ENCODE data around the gene DGKA. TPM values are rescaled to one million over a fixed set of nuclear protein-coding genes. Genes with fewer than 3 reads are reported as not detected.
A peak's percentile ranks its signal among the peaks of the same experiment; 100 is the strongest.

The DGKA gene
- total RNA-seq, 4 donors from 2014 or later: 24.0 to 183 (median 55.1) TPM

GRCh38 chr12:55942055-55942454, 11.1 kb downstream of the DGKA start:
- Histone ChIP-seq H3K4me3 (no peak overlapping the region), H3K27me3 (no peaks in the 10 kb centered on the region), H3K4me1 (no peaks in the 10 kb centered on the region), H3K36me3 (no peaks in the 10 kb centered on the region), H3K9me3 (no peaks in the 10 kb centered on the region), H3K27ac (no peak overlapping the region)
- TF ChIP-seq CTCF (IDR thresholded peaks at IDR 0.05): no peak
- TF ChIP-seq POLR2A (IDR thresholded peaks at IDR 0.05): no peak
- no peak for DNase-seq
- intact Hi-C loops (cut with DNase I; ENCODE audit: low total_unique reads): loop anchor here (5.0 kb wide), 1 partner anchor 205 kb away; no protein-coding TSS in a partner anchor

GRCh38 chr12:55942577-55943136, 11.7 kb downstream of the DGKA start:
- Histone ChIP-seq H3K4me3 (no peak overlapping the region), H3K9me3 (no peaks in the 10 kb centered on the region), H3K27me3 (no peaks in the 10 kb centered on the region), H3K36me3 (no peaks in the 10 kb centered on the region), H3K4me1 (no peaks in the 10 kb centered on the region), H3K27ac (no peak overlapping the region)
- TF ChIP-seq POLR2A (IDR thresholded peaks at IDR 0.05): no peak
- intact Hi-C loops (cut with DNase I; ENCODE audit: low total_unique reads): loop anchor here (5.0 kb wide), 1 partner anchor 205 kb away; no protein-coding TSS in a partner anchor
- DNase-seq: no peak

- H3K9me3 ChIP-seq: no peaks in the 10 kb centered on the region
- no peaks in the 10 kb centered on the region for H3K27me3 ChIP-seq
- H3K27ac ChIP-seq: no peak overlapping the region
- H3K36me3 ChIP-seq: no peaks in the 10 kb centered on the region
- no peak for TF ChIP-seq CTCF (IDR thresholded peaks at IDR 0.05)
- no peak for TF ChIP-seq POLR2A (IDR thresholded peaks at IDR 0.05)
- DNase-seq: no peak
- H3K4me3 ChIP-seq: no peak overlapping the region
- intact Hi-C loops (cut with DNase I; ENCODE audit: low total_unique reads): no loop called here
- no peaks in the 10 kb centered on the region for H3K4me1 ChIP-seq
Observed at GRCh38 chr12:55946553-55946952, 15.6 kb downstream of the DGKA start.

GRCh38 chr12:55955344-55955743, 24.4 kb downstream of the DGKA start:
- Histone ChIP-seq H3K4me1 (no peaks in the 10 kb centered on the region), H3K27ac (no peak overlapping the region), H3K27me3 (no peaks in the 10 kb centered on the region), H3K36me3 (no peaks in the 10 kb centered on the region), H3K9me3 (no peaks in the 10 kb centered on the region), H3K4me3 (no peak overlapping the region)
- no peak for DNase-seq
- intact Hi-C loops (cut with DNase I; ENCODE audit: low total_unique reads): no loop called here
- no peak for TF ChIP-seq CTCF (IDR thresholded peaks at IDR 0.05)
- TF ChIP-seq POLR2A (IDR thresholded peaks at IDR 0.05): no peak

GRCh38 chr12:55955800-55956508, 25.0 kb downstream of the DGKA start:
- Histone ChIP-seq H3K4me3 (no peak overlapping the region), H3K36me3 (no peaks in the 10 kb centered on the region), H3K4me1 (no peaks in the 10 kb centered on the region), H3K27ac (no peak overlapping the region), H3K27me3 (no peaks in the 10 kb centered on the region), H3K9me3 (no peaks in the 10 kb centered on the region)
- DNase-seq: peak in 1 of 2 donors; percentile 27
- intact Hi-C loops (cut with DNase I; ENCODE audit: low total_unique reads): no loop called here
- TF ChIP-seq POLR2A (IDR thresholded peaks at IDR 0.05) (no peak), CTCF (IDR thresholded peaks at IDR 0.05) (no peak)
